NCI-H446 (cell line): ENCODE measurements around the gene NTN4.
"Not testable (repeated sequence)": the region's sequence is repeated elsewhere in the genome, so short reads cannot be mapped to it uniquely, and the experiment has no call there.

Experiments
- DNase-seq, 2 experiments: peaks; one replicate each; lab custom pipeline; 2025; lab: John Stamatoyannopoulos, UW

NTN4 gene

GRCh38 chr12:95654665-95655064 lies 135.9 kb downstream of the NTN4 start:
- DNase-seq: not testable (repeated sequence)

- no peak for DNase-seq
Observed at GRCh38 chr12:95653771-95654546, 136.6 kb downstream of the NTN4 start.

DNA sequence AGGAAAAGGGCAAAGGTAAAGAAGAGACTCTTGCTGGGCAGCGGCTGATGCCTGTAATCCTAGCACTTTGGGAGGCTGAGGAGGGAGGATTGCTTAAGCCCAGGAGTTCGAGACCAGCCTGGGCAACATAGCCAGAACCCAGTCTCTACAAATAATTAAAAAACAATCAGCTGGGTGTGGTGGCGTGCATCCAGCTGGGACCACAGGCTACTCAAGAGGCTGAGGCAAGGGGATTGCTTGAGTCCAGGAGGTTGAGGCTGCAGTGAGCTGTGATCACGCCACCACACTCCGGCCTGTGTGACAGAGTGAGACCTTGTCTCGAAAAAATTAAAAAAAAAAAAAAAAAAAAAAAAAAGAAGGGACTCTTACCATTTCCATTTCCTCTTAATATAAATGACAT lies 138.9 kb downstream of the NTN4 start:
- DNase-seq: no peak

- no peak for DNase-seq
Observed at GRCh38 chr12:95648990-95649791, 141.4 kb downstream of the NTN4 start.

DNA sequence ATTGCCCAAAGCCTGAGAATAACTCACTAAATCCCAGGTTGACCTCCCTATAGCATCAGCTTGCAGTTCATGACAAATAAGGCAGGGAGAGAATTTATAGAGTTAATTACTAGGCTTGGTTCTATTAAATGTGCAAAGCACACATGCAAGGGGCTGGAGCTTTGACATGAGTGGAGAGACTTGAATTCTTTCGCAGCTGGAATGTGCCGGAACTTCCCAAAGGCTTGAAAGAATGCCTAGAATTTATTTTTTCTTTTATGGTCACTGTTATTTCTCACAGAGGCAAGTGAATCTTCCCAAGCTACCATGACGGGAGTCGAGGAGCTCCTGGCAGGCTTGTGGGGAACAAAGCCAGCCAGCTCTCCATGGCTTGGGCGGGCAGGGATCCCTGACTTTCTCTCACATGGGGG lies 143.8 kb downstream of the NTN4 start:
- no peak for DNase-seq

GRCh38 chr12:95643256-95643655 lies 147.3 kb downstream of the NTN4 start:
- DNase-seq: no peak

DNA sequence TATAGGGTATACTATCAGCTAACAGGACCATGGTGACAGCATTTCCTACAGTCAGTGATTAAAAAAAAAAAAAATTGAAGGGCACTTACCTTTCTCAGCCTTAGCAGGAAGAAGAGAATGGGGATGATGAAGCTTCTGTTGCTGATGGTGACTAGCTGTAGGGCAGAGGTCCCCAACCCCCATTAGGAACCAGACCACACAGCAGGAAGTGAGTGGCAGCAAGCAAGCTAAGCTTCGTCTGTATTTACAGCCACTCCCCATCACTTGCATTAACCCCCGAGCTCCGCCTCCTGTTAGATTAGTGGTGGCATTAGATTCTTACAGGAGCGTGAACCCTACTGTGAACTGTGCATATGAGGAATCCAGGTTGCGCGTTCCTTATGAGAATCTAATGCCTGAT lies 148.0 kb downstream of the NTN4 start:
- no peak for DNase-seq

- DNase-seq: no peak
Observed at GRCh38 chr12:95641299-95641952, 149.1 kb downstream of the NTN4 start.

GRCh38 chr12:95640516-95640915 lies 150.0 kb downstream of the NTN4 start:
- no peak for DNase-seq

DNA sequence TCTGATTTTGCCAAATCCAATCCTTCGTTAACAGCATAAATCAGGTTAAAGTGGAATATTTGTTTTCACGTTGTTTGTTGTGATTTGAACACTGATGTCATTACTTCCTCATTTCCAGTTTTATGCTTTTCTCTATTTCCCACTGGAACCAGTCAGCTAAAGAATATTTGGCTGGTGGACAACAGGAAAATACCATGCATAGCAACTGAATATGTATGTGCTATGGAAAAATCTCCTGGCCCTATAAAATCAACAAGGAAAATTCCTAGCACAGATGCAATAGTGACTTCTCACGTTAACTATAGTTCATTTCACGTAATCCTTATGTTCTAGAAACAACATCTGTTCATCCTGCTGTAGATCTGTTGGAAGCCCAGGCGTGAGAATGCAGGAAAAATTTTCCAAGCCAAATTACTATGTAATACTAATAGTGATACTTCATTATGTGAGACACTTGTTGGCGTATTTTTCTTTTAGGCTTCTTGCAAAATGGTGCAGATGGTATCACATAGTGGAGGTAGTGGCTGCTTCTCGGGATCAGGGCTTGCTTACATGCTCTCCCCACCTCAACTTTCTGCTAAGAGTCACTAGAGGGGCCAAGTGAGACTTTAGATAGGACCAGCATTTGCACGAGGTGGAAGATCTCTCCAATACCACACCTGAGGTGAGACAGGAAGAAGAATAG lies 153.0 kb downstream of the NTN4 start:
- peak in 1 of 2 experiments; percentile 9 for DNase-seq

GRCh38 chr12:95637010-95637409 lies 153.6 kb downstream of the NTN4 start:
- DNase-seq: no peak

DNA sequence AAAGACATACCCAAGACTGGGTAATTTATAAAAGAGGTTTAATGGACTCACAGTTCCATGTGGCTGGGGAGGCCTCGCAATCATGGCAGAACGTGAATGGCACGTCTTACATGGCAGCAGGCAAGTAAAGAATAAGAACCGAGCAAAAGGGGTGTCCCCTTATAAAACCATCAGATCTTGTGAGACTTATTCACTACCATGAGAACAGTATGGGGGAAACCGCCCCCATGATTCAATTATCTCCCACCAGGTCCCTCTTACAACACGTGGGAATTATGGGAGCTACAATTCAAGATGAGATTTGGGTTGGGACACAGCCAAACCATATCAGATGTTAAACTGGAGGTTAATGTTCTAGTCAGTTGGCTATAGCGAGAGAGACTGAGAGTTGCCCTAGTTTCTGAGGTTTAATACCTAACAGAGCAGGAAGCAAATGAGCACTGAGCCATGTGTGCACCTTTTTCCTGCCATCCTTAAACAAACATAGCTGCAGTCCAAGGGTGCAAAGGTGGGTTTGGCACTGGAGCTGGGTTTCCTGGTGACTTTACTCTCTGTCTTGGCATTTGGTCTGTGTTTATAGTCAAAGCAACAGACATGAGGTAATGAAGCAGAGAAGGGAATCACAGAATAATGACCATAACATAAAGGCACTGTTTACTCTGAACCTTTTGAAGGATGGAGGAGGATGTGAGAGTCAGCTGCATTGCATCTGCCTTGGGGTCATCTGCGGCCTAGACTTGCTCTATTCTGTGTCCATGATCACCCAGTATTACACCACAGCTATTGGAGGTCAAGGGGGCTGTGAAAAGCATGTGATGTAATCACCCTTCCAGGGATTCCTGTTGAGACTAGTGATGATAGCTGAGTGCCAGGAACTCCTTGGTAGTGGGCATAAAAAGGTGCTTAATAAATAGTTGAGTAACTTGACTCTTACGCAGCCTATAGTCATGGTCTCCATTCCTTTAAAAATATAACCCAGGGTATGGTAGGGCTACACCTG lies 155.6 kb downstream of the NTN4 start:
- DNase-seq: no peak

DNA sequence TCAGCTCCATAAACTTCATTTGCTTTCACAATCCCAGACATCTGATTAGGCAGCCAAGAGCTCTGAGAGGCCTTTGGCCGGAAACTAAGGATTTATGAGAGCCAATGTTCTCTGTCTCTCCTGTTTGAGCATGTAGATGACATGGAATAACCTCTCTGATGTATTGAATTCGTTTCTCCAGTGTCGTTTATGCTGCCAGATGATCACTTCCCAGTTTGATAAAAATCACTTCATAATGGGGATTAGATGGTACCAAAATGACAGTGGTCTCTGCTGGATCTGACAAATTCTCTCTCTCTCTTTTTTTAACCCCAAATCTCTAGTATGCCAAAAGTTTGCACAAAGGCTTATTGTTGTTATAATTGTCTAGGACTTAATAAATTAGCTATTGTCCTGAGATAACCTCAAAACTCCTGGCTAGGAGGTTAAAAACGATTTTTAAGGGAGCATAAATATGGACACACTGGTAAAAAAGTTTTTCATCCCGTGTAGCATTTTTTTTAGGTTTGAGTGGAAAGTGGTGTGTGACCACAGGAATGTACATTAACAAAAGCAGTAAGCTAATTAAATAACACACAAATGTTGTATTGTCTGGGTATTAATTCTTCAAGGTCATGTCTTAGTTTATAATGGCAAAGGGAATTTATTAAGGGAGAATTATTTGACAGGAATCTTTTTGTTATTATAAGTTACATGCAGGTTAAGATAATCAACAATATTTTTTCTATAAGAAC lies 156.7 kb downstream of the NTN4 start:
- peak in 1 of 2 experiments; percentile 18 for DNase-seq

GRCh38 chr12:95633049-95633731 lies 157.4 kb downstream of the NTN4 start:
- no peak for DNase-seq

- no peak for DNase-seq
Observed at GRCh38 chr12:95630496-95630895, 160.1 kb downstream of the NTN4 start.

DNA sequence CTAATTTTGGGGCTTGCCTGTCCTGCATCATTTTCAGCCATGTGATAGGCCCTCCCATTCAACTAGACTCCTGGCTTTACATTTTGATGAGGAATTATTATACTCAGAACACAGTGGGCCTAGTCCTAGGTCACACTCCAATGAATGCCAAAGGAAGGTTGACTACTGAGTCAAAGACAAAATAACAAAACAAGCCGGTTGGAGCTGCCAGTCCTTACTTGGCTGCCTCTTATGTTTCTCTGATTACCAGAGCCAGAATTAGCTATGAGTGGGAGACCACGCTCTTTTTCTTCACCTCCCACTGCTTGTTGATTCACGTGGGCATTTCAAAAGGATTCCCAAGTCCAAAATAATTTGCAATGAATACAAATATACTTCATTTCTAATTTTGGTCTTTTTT lies 161.2 kb downstream of the NTN4 start:
- no peak for DNase-seq

DNA sequence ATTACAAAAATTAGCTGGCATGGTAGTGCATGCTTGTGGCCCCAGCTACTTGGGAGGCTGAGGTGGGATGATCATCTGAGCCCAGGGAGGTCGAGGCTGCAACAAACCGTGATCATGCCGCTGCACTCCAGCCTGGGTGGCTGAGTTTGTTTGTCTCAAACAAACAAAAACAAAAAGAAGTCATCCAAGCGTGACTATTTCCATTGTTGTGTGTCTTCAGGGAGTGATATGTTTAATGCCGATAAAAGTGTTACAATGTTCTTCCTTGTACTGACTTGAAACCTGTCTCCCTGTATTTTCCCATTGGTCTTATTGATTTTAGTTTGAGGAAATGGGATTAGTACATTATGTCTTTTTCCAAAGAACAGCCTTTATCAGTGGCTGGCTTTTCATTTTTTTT lies 163.7 kb downstream of the NTN4 start:
- no peak for DNase-seq

- DNase-seq: no peak
Observed at GRCh38 chr12:95625012-95625411, 165.6 kb downstream of the NTN4 start.

DNA sequence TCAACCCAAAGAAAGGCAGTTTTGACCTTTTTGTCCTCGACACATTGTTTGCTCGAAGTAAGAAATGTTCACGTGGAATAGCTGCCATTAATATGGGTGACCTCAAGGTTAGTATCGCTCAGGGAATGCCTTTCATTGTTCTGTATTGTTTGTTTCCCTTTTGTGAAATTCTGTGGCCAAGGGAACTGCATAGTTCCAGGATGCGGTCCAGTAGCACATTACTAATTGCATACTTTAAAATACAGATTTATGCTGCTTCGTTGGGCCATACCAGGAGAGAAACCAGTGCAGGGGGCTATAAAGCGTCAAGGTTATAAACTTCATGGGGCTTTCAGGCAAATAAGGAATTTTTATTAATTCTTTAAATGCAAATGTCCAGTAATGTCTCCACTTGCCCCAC lies 166.0 kb downstream of the NTN4 start:
- no peak for DNase-seq
